ENCODE results near the gene FCHSD2.
A peak's percentile ranks its signal among the peaks of the same experiment; 100 is the strongest.
"Not testable (repeated sequence)": the region's sequence is repeated elsewhere in the genome, so short reads cannot be mapped to it uniquely, and the experiment has no call there.

Gene FCHSD2

DNA sequence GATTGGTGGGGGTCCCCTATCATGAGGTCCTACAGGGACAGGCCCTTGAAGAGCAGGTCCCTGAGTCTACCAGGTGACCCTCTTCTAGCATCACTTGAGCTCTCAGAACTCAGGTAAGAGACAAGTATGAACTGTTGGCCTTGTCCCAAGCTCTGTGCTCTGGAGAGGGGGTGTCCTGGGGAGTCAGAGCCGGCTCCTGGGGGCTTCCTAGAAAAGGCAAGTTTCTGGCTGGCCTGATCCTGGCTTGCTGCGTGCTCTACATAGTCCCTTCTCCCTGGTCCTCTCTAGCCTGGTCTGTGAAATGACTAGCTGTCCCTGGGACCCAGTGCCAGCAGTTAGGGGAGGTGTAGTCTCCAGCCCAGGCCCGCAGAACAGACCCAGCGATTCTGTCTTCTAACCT is 316.5 kb downstream of the FCHSD2 start:
- no peak for DNase-seq (ENCODE audit: low read depth in 1 of 2, low spot score in 1 of 2)

DNA sequence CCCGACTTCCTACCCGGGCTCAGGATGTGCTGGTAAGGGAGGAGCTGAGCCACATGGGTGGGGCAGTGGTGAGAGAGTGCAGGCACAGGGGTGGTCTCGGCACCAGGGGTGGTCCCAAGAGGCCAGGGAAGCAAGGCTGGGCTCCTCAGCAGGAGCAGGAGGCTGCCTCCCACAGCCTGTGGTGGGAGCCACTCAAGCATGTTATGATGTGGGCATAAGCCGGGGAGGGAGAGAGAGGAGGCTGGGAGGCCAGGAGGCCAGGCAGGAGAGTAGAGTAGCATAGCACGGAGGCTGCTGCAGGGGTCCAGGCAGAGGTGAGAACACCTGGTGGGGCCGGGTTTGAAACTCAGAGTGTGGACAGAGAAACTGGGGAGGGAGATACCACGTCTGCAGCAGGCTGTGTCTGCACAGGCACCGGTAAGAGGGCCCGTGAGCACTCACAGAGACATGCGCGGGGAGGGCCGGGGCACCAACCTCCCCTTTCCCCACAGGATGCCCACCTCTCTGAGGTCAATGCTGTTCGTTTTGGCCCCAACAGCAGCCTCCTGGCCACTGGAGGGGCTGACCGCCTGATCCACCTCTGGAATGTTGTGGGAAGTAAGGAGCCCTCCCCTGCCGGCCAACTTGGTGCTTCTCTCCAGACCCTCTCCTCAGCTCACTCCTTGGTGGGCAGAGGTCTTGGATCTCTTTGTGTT is 317.2 kb downstream of the FCHSD2 start:
- no peak for DNase-seq (ENCODE audit: low read depth in 1 of 2, low spot score in 1 of 2)

DNA sequence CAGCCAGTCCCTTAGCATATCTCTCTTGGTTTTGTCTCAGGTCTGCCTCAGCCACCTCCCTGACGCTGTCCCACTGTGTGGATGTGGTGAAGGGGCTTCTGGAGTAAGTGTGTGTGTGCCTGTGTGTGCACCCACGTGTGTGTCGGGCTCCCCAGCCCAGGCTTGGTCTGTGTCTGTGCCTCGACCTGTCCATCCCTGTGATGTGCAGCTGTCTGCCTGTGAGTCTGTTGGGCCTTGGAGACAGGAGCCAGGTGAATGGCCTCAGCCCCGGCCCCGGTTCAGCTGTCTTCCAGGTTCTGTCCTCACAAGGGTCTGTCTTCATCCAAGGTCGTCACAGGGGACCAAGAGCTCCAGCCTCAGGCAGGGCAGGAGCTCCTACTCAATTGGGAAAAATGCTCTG is 318.1 kb downstream of the FCHSD2 start:
- no peak for DNase-seq (ENCODE audit: low read depth in 1 of 2, low spot score in 1 of 2)

DNA sequence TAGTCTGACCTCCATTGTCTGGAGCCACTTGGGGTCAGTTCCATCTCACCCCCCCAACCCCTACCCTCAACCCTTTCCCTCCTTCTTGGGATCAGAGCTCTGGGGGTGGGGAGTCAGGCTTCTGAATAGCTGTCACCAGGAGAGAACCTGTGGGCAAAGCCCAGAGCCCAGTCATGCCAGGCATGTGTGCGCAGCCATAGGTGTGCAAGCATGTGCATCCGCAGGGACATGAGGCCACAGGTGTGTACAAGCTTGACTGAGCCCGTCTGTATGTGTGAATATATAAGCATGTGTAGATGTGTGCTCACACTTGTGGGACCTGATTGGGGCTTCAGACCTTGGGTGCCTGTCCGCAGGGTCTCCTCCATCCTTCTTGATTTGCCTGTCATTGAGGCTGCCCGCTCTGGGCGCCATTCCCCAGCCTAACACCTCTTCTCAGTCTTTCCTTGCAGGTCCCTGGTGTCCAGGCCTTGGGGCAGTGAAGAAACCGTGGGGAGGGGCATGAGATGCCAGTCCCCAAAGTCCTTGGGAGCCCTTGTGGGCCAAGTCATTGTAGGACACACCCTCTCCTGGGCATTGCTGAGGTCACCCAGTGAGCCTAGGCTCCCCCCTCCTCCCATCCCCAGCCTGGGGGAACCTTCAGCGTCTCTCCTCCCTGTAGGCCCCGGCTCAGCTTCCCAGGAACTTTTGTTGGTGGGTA is 318.9 kb downstream of the FCHSD2 start:
- DNase-seq (ENCODE audit: low read depth in 1 of 2, low spot score in 1 of 2): no peak

DNA sequence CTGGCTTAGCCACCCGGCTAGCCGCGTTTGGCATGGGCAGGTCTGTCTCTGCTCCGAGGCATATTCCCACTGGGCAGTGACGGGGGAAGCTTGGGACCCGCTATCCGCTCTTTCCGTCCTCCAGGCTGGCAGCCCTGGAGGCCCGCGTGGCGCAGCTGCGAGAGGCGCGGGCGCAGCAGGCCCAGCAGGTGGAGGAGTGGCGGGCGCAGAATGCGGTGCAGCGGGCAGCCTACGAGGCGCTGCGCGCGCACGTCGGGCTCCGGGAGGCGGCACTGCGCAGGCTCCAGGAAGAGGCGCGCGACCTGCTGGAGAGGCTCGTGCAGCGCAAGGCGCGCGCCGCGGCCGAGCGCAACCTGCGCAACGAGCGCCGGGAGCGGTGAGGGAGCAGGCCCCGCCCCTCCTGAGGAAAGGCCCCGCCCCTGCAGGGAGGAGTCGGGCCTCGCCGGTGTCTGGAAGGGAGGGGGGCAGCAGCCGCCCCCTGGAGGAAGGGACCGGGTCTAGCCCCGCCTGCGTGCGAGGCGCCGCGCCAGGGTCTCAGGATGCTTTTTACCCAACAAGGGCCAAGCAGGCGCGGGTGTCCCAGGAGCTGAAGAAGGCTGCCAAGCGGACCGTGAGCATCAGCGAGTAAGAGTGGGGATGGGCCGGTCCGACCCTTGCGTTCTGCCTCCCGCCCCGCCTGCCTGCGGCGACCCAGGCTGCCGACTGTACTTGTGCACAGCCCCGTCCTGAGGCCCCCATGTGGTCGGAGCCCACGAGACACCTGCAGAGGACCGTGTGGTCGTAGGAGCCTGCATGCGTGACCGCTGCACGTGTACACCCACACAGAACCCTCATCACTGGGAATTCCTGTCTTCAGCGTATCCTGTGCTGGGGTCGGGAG is 320.0 kb downstream of the FCHSD2 start:
- DNase-seq (ENCODE audit: low read depth in 1 of 2, low spot score in 1 of 2): peak; percentile 77 to 90

DNA sequence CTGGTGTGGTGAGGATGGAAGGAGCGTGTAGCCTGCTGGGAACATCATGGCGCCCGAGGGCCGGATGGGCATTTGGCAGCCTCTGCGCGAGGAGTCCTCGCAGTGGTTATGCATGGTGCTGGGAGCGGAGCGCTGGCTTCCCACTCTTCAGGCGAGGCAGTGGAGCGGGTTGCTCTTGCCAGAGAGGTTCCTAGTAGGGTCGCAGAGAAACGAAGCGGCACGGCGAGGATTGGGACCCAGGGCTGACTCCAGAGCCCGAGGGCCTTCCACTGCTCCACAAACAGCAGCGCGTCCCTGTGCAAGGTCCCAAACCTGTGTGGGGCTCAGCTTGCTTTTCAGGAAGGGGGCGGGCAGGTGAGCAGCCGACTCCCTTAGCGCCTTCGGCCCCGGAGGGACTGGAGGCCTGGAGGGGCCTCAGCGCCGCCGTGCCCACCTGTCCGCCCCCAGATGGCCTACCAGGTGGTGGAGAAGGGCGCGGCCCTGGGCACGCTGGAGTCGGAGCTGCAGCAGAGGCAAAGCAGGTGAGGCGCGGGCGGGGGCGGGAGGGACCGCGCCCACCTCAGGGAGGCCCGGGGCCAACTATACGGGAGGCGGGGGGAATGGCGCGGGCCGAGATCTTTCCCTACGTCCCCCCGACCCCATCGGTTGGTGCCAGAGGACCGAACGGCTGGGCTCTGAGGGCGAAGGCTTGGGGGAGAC is 320.7 kb downstream of the FCHSD2 start:
- DNase-seq (ENCODE audit: low read depth in 1 of 2, low spot score in 1 of 2): no peak

DNA sequence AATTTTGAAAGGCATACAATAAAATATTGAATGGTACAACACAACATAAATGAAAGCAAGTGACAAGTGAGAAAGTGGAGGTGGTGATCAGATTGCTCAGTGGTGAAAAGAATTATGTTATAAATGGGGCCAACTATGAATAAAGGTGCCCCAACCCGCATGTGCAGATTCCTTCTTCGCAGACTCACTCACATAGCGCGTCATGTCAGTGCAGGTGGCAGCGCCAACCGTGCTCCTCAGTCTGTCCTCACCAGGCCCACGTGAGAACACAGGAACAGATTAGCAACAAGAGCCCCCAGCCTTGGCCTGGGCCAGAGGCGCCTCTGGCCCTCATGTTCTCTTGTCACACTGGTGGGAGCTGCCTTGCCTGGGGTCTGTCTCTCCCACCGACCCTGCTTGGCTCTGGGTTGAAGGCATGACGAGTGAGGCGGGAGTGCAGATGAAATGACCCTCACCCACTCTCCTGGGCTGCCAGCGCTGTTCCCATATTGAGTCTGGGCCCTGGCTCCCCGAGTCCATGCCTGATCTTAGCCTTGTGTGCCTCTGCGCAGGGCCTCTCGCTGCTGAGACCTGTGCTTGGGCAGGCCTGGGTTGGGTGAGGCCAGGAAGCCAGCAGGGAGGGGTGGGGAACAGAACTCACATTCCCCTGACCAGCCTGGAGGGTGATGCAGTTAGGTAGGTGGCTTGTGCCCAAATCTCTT is 321.5 kb downstream of the FCHSD2 start:
- no peak for DNase-seq (ENCODE audit: low read depth in 1 of 2, low spot score in 1 of 2)

DNA sequence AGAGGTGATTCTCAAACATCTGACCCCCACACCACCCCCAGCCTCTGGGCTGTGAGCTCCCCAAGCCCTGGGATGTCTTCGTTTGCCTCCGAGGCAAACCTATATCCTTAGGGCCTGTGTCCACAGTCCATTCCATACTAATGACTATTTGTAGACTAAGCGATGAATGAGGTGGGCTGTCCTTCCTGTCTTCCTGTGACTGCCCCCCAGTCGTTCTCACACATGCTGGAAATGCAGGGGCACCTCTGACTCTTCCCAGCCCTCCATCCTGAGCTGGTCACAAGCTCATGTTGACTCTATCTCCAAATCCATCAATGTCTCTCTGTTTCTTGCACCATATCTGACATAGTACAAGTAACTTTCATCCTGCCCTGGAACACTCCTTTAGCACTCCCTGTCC is 323.1 kb downstream of the FCHSD2 start:
- no peak for DNase-seq (ENCODE audit: low read depth in 1 of 2, low spot score in 1 of 2)

DNA sequence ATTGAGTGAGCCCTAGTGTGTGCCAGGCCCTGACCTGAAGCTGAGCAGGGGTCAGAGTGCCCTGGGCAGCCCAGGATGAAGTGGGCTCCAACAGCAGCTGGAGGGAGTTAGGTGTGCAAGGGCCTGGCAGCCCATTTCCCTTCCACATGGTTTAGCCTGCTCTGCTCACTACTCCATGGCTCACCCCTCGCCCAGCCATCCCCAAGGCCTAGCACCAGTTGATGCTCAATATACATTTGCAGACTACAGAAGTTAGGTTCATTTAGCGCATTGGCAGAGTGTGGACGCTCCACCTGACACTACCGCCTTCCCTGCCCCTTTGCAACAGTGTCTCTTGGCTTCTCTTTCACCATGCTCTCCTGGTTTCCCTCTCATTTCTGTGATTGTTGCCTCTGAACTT is 324.2 kb downstream of the FCHSD2 start:
- no peak for DNase-seq (ENCODE audit: low read depth in 1 of 2, low spot score in 1 of 2)

DNA sequence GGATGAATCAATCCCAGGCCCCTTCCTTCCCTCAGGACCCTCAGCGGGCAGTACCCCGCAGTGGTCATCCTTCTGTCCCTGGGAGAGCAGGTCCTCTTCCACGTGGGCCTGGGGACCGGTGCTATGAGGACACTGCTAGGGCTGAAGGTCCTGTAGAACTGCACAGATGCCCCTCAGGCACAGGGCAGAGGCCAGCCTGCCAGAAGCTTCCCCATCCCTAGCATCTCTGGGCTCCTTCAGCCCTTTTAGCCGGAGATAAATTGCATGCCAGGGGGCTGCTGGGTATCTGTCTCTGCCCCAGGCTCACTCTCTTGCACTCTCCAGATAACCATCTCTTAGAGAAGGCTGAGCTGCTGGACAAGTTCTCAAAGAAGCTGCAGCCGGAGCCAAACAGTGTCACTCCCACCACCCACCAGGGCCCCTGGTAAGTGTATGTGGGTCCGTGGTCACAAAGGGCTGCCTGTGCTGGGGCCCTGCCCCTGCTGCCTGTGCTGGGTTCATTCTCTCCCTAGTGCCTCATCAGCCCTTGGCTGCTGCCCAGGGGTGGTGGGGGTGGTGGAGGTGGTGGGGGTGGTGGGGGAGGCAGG is 325.6 kb downstream of the FCHSD2 start:
- DNase-seq (ENCODE audit: low read depth in 1 of 2, low spot score in 1 of 2): no peak

DNA sequence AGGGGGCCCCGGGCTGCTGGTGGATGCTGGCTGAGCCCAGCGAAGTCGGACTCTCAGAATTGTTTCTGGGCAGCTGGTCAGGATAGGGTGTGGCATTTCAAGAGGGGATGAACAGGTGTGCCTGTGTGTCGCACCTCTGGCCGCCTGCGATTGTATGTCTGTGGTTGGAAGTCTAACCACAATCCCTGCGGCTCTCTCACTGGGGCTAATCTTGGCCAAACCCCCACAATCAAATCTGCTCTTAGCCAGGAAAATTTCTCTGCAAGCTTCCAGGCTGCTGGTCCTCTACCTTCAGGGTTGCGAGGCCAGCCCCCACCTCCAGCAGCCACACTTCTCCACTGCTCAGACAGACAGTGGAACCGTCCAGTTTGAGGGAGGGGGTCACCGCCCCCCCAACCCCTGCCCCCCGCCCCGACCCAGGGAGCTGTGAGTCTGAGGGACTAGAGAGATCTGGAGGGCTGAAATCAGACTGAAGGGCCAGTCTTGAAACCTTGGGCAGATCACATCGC is 327.0 kb downstream of the FCHSD2 start:
- no peak for DNase-seq (ENCODE audit: low read depth in 1 of 2, low spot score in 1 of 2)

DNA sequence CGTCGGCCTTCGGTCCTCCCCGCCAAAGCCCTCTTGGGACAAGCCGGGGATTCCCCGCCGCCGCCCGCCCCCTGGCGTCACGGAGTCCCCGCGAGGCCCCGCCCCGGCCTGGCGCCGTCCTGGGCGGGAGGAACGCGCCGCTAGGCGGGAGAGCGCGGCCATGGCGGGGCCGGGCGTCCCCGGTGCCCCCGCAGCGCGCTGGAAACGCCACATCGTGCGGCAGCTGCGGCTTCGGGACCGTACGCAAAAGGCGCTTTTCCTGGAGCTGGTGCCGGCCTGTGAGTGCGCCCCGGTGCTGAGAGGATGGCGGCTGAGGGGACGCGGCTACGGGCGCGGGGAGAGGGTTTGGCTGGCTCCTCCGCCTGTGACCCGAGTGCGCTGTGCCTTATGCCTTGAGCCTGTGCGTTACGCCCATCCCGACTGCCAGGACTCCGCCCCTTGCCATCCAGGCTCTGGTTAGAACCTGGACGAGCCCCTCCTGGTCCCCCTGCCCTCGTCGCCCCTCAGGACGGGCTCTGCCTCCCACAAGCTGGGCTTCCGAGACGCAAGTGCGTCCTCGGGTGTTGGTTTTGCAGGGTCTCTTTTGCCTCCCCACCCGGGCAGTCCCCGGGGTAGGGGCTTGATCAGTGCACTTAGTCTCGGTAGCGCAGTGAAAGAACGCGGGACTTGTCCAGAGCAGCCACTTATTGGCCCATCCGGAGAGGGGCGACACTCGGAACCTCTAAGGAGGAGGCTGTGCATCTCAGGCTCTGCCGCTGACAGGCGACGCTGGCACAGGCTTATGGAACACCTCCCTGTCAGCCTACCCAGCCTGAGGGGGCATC is 327.6 kb downstream of the FCHSD2 start, which contains the start of gene ATG16L2:
ATG16L2 (plus strand) TSS at position 126 of the 824 bp plus-strand sequence; CDS start at position 161, 35 bp downstream.
- DNase-seq (ENCODE audit: low read depth in 1 of 2, low spot score in 1 of 2): peak; percentile 77 to 86

DNA sequence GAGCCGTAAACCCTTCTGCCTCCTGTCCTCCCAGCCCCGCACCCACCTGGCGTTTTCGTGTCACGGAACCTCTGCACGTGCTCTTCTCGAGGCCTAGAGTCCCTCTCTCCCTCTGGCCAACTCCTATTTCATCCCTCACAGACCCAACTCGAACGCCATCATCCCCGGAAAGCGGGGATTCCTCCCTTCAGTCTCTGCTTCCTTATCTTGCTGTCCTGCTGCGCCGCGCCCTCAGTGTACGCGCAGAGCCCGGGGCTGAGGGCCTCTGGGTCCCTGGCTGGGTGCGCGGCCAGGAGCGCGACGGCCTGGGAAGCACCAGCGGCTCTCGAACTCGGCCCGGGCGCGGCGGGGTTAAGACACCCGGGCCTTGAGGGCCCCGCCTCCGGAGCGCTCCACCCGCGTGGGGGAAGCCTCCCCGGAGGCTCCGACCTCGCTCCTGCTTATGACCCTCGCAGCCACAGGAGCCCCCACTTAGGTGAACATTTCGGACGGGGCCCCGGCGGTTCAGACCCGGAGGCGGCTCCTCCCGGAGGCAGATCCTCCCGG is 328.3 kb downstream of the FCHSD2 start:
- DNase-seq (ENCODE audit: low read depth in 1 of 2, low spot score in 1 of 2): peak in 1 of 2 donors; percentile 65

DNA sequence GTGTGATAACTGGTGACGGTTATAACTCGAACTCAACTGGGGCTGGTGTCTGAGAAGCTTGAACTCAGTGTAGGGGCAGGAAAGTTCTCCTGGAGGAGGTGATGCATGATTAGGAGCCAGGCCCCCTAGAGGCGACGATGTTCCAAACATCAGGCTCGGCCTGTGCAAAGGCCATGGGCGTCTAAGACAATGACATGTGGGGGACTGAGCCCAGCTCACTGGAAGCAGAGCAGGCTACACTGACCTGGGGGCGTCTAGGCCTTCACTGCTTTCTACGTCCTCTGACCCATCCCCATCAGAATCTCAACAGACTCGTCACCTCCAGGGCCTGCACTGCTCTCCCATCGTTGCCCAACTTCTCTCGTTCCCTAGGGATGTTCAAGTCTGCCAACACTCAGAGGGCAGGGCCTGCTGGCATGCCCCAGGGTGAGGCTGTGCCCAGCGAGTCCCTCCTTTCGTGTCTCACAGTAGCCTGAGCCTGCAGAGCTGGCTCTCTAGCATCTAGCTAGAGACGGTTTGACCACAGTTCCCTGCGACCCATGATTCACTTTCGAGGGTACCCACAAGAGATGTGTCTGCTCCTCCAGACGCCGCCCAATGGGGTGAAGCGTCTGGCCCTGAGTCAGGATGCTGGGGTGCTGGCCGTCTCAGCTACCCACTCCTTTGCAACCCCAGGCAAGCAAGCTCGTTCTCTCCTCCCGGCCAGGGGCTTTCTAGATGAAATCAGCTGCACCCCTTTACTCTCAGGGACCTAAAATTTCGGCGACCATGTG is 329.0 kb downstream of the FCHSD2 start:
- peak; percentile 35 to 56 for DNase-seq (ENCODE audit: low read depth in 1 of 2, low spot score in 1 of 2)

DNA sequence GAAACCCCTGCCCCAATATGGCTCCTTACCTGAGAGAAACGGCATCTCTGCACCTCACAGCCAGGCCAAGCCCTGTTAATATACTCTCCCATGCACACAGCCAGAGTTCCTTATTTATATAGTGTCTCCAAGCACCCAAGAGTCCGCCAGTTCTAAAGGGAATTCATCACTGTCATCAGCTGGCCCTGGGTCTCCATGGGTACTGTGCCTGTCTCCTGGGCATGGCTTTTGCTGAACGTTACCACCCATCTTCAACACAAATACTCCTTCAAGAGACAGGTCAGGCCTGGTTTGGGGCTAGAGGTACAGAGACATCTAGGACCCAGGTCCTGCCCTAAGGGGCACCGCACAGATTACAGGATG is 329.5 kb downstream of the FCHSD2 start:
- no peak for DNase-seq (ENCODE audit: low read depth in 1 of 2, low spot score in 1 of 2)

DNA sequence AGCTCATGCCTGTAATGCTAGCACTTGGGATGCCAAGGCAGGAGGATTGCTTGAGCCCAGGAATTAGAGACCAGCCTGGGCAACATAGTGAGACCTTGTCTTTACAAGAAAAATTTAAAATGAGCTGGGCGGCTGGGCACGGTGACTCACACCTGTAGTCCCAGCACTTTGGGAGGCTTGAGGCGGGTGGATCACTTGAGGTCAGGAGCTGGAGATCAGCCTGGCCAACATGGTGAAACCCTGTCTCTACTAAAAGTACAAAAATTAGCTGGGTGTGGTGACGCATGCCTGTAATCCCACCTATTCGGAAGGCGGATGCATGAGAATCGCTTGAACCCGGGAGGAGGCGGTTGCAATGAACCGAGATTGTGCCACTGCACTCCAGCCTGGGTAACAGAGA is 330.4 kb downstream of the FCHSD2 start:
- DNase-seq (ENCODE audit: low read depth in 1 of 2, low spot score in 1 of 2): not testable (repeated sequence)

DNA sequence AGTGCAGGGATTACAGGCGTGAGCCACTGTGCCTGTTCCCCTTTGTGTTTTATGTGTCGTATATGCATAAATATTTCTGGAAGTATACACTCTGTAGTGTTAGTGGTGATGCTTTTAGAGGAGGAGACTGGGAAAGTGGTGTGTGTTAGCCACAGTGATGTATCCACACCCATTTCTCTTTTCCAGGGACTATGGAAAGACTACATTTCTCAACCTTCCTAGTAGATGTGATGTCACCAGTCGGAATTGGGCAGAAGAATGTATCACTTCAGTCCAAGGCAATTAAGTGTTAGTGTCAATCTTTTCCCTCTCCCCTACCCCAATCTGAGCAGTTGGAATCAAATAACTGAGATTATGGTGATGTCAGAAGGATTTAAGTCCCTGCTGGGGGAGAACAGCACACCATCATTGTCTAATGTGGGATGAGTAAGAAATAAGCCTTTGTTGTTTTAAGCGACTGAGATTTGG is 333.8 kb downstream of the FCHSD2 start:
- no peak for DNase-seq (ENCODE audit: low read depth in 1 of 2, low spot score in 1 of 2)

DNA sequence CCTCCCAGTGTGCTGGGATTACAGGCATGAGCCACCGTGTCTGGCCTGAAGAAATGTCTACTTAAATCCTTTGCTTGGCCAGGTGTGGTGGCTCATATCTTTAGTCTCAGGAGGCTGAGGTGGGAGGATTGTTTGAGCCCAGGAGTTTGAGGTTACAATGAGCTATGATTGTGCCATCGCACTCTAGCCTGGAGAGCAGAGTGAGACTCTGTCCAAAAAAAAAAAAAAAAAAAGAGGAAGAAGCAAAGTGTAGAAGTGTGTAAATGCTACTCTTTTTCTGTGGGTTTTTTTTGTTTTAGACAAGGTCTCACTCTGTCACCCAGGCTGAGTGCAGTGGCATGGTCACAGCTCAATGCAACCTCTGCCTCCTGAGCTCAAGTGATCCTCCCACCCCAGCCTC is 334.3 kb downstream of the FCHSD2 start:
- DNase-seq (ENCODE audit: low read depth in 1 of 2, low spot score in 1 of 2): no peak
